ENCODE data around the gene NFATC3. TPM values are rescaled to one million over a fixed set of nuclear protein-coding genes. Genes with fewer than 3 reads are reported as not detected.

Gene NFATC3
- total RNA-seq, 2 donors from 2014 or later: 24.5 to 45.0 TPM

- no peaks in the 10 kb centered on the region for H3K4me1 ChIP-seq
- peaks cover 3% of the 10 kb centered on the region for H3K36me3 ChIP-seq
- no peaks in the 10 kb centered on the region for H3K9me3 ChIP-seq
- DNase-seq (ENCODE audit: low spot score): no peak
- no peak overlapping the region for H3K27ac ChIP-seq
- TF ChIP-seq, protein P1, sequence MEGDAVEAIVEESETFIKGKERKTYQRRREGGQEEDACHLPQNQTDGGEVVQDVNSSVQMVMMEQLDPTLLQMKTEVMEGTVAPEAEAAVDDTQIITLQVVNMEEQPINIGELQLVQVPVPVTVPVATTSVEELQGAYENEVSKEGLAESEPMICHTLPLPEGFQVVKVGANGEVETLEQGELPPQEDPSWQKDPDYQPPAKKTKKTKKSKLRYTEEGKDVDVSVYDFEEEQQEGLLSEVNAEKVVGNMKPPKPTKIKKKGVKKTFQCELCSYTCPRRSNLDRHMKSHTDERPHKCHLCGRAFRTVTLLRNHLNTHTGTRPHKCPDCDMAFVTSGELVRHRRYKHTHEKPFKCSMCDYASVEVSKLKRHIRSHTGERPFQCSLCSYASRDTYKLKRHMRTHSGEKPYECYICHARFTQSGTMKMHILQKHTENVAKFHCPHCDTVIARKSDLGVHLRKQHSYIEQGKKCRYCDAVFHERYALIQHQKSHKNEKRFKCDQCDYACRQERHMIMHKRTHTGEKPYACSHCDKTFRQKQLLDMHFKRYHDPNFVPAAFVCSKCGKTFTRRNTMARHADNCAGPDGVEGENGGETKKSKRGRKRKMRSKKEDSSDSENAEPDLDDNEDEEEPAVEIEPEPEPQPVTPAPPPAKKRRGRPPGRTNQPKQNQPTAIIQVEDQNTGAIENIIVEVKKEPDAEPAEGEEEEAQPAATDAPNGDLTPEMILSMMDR (IDR thresholded peaks at IDR 0.05): no peak
- H3K27me3 ChIP-seq: no peaks in the 10 kb centered on the region
- no peak overlapping the region for H3K4me3 ChIP-seq
Observed at GRCh38 chr16:68217506-68217905, 132.3 kb downstream of the NFATC3 start.

- TF ChIP-seq, protein P1 (IDR thresholded peaks at IDR 0.05): no peak
- DNase-seq (ENCODE audit: low spot score): no peak
- H3K9me3 ChIP-seq: no peaks in the 10 kb centered on the region
- H3K4me3 ChIP-seq: no peak overlapping the region
- no peaks in the 10 kb centered on the region for H3K27me3 ChIP-seq
- H3K4me1 ChIP-seq: no peaks in the 10 kb centered on the region
- peaks cover 3% of the 10 kb centered on the region for H3K36me3 ChIP-seq
- no peak overlapping the region for H3K27ac ChIP-seq
Observed at GRCh38 chr16:68219725-68220351, 134.7 kb downstream of the NFATC3 start.

- DNase-seq (ENCODE audit: low spot score): no peak
- no peak overlapping the region for H3K27ac ChIP-seq
- H3K27me3 ChIP-seq: no peaks in the 10 kb centered on the region
- H3K36me3 ChIP-seq: peaks cover 3% of the 10 kb centered on the region
- TF ChIP-seq, protein P1 (IDR thresholded peaks at IDR 0.05): no peak
- peaks cover 0 to 12% of the 10 kb centered on the region in 2 donors for H3K4me1 ChIP-seq
- no peaks in the 10 kb centered on the region for H3K9me3 ChIP-seq
- H3K4me3 ChIP-seq: no peak overlapping the region
Observed at GRCh38 chr16:68223072-68223471, 137.9 kb downstream of the NFATC3 start.

GRCh38 chr16:68226116-68226515 is 140.9 kb downstream of the NFATC3 start:
- peak; percentile 30 for DNase-seq (ENCODE audit: low spot score)
- TF ChIP-seq, protein P1 (IDR thresholded peaks at IDR 0.05): no peak
- Histone ChIP-seq H3K9me3 (no peaks in the 10 kb centered on the region), H3K4me3 (no peak overlapping the region), H3K4me1 (peaks cover 0 to 23% of the 10 kb centered on the region in 2 donors), H3K36me3 (peaks cover 2% of the 10 kb centered on the region), H3K27ac (no peak overlapping the region), H3K27me3 (no peaks in the 10 kb centered on the region)

DNA sequence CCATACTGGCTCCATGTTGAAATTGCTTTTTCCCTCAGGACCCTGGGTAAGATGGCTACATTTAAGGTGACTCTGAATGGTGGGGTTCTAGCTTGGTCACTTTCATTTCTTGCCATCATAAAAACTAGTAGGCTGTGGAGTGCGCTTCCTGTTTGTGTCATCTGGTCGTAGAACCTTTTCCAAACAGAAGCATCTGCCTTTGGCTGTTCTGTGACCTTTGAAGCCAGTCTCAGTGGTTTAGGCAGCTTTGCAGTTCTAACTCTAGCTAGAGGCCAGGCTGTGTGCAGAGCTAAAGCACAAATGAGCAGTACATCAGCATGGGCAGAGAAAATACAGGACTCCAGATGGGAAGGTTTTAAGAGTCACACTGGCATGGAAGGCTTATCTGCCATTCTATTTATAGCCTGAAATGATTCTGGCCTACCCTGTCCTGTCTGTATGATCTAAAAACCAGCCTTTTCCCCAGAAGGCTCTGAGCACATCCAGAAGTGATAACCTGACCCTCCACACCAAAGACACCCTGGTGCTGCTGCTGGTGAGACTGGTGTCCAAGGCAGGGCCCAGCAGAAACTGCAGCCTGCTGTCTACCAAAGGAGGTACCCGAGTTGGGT is 142.1 kb downstream of the NFATC3 start:
- Histone ChIP-seq H3K27ac (no peak overlapping the region), H3K9me3 (no peaks in the 10 kb centered on the region), H3K36me3 (no peaks in the 10 kb centered on the region), H3K4me3 (no peak overlapping the region), H3K4me1 (peaks cover 0 to 23% of the 10 kb centered on the region in 2 donors), H3K27me3 (no peaks in the 10 kb centered on the region)
- TF ChIP-seq, protein P1 (IDR thresholded peaks at IDR 0.05): no peak
- DNase-seq (ENCODE audit: low spot score): peak; percentile 43
